Mesenchymal stem cell (in vitro differentiated cells and primary cell): ENCODE data around the gene CYP27B1.

Source experiments
- DNase-seq: peaks from one replicate; pipeline ENCODE4 v3.0.0-alpha.2; 2013
- H2AFZ ChIP-seq: one replicate; pipeline ENCODE4 v1.6.1; 2013; ENCODE audit warnings: low read depth, mild to moderate bottlenecking, control low read depth, inconsistent platforms, low read length, moderate library complexity
- H2AK5ac ChIP-seq: 2 replicates; pipeline ENCODE4 v1.6.1; 2013; ENCODE audit warnings: low read length, moderate library complexity, mild to moderate bottlenecking, inconsistent platforms; ENCODE audit not compliant: severe bottlenecking
- H2BK120ac ChIP-seq: one replicate; pipeline ENCODE4 v1.6.1; 2013; ENCODE audit warnings: low read depth, mild to moderate bottlenecking, inconsistent platforms, low read length, moderate library complexity
- H2BK12ac ChIP-seq, 2 experiments: one replicate each; pipeline ENCODE4 v1.6.1; 2013; ENCODE audit warnings: inconsistent platforms in 2 of 2, low read length in 2 of 2, mild to moderate bottlenecking in 2 of 2, moderate library complexity in 2 of 2, control low read depth in 1 of 2
- H2BK15ac ChIP-seq: one replicate; pipeline ENCODE4 v1.6.1; 2013; ENCODE audit warnings: mild to moderate bottlenecking, low read depth, inconsistent platforms; ENCODE audit not compliant: poor library complexity, severe bottlenecking
- H2BK5ac ChIP-seq: 2 replicates; pipeline ENCODE4 v1.6.1; 2013; ENCODE audit warnings: low read depth, mild to moderate bottlenecking, low read length, control low read depth, inconsistent platforms; ENCODE audit not compliant: poor library complexity, severe bottlenecking
- H3K14ac ChIP-seq, 2 experiments: one replicate each; pipeline ENCODE4 v1.6.1; 2013; ENCODE audit warnings: inconsistent platforms in 2 of 2, low read length in 2 of 2, control low read depth in 1 of 2, mild to moderate bottlenecking in 1 of 2, moderate library complexity in 1 of 2
- H3K18ac ChIP-seq, 2 experiments: one replicate each; pipeline ENCODE4 v1.6.1; 2013; ENCODE audit warnings: inconsistent platforms in 2 of 2, low read length in 2 of 2, control low read depth in 1 of 2, low read depth in 1 of 2, mild to moderate bottlenecking in 1 of 2
- H3K23ac ChIP-seq, 2 experiments: one replicate each; pipeline ENCODE4 v1.6.1; 2013; ENCODE audit warnings: inconsistent platforms in 2 of 2, low read length in 2 of 2, mild to moderate bottlenecking in 2 of 2, moderate library complexity in 2 of 2, control low read depth in 1 of 2
- H3K27ac ChIP-seq: 2 replicates; pipeline ENCODE4 v1.5.1; 2013; ENCODE audit warnings: mild to moderate bottlenecking, moderate library complexity, low read length, control low read depth, inconsistent platforms; ENCODE audit not compliant: poor library complexity, severe bottlenecking
- H3K27me3 ChIP-seq, 2 experiments: 2 replicates each; pipeline versions ENCODE4 v1.6.1 to v1.7.0; 2013; ENCODE audit warnings: low read length in 2 of 2, mild to moderate bottlenecking in 2 of 2, moderate library complexity in 2 of 2, control low read depth in 1 of 2, inconsistent platforms in 1 of 2; ENCODE audit not compliant: control insufficient read depth in 1 of 2, insufficient read depth in 1 of 2
- H3K36me3 ChIP-seq, 2 experiments: 2 replicates each; pipeline versions ENCODE4 v1.6.1 to v1.7.0; 2013; ENCODE audit warnings: low read length in 2 of 2, control low read depth in 1 of 2, inconsistent platforms in 1 of 2, low read depth in 1 of 2, mild to moderate bottlenecking in 1 of 2; ENCODE audit not compliant: insufficient read depth in 2 of 2, control insufficient read depth in 1 of 2
- H3K4ac ChIP-seq, 2 experiments: one replicate each; pipeline ENCODE4 v1.6.1; 2013; ENCODE audit warnings: inconsistent platforms in 2 of 2, low read length in 2 of 2, mild to moderate bottlenecking in 2 of 2, moderate library complexity in 2 of 2, control low read depth in 1 of 2, low read depth in 1 of 2
- H3K4me1 ChIP-seq: 2 replicates; pipeline ENCODE4 v1.6.1; 2013; ENCODE audit warnings: low read depth, low read length, control low read depth; ENCODE audit not compliant: control insufficient read depth, insufficient read depth
- H3K4me2 ChIP-seq: 2 replicates; pipeline ENCODE4 v1.6.1; 2013; ENCODE audit warnings: low read length, mild to moderate bottlenecking, inconsistent platforms; ENCODE audit not compliant: poor library complexity, severe bottlenecking
- H3K4me3 ChIP-seq, 2 experiments: 2 replicates each; pipeline versions ENCODE4 v1.5.1 to v1.7.0; 2013; ENCODE audit warnings: low read length in 2 of 2, mild to moderate bottlenecking in 2 of 2, control low read depth in 1 of 2, low read depth in 1 of 2; ENCODE audit not compliant: insufficient read depth in 1 of 2
- H3K79me1 ChIP-seq: replicated peaks from 2 replicates; pipeline ENCODE4 v1.6.1; 2013; ENCODE audit warnings: mild to moderate bottlenecking, control low read depth, low read length, inconsistent platforms; ENCODE audit not compliant: poor library complexity, severe bottlenecking
- H3K9ac ChIP-seq: 2 replicates; pipeline ENCODE4 v1.7.0; 2013; ENCODE audit warnings: mild to moderate bottlenecking, low read length, moderate library complexity
- H3K9me3 ChIP-seq: 2 replicates; pipeline ENCODE4 v1.7.0; 2013; ENCODE audit warnings: mild to moderate bottlenecking, low read length; ENCODE audit not compliant: control insufficient read depth
- H4K8ac ChIP-seq: one replicate; pipeline ENCODE4 v1.6.1; 2013; ENCODE audit warnings: inconsistent platforms, mild to moderate bottlenecking, low read length, moderate library complexity
- H4K91ac ChIP-seq: one replicate; pipeline ENCODE4 v1.6.1; 2013; ENCODE audit warnings: mild to moderate bottlenecking, low read length, inconsistent platforms
- WGBS: methylation state at CpG from one replicate; pipeline ENCODE4 v1.1.7; 2013; ENCODE audit warnings: mixed read lengths; 5-methylcytosine and 5-hydroxymethylcytosine counted together

CYP27B1 gene

GRCh38 chr12:57737467-57738460 is 29.1 kb downstream of the CYP27B1 start:
- no peak overlapping the region for H3K9ac ChIP-seq
- no peak overlapping the region for H3K18ac ChIP-seq
- peak; percentile 41 for DNase-seq
- no peak overlapping the region for H3K4ac ChIP-seq
- H2AFZ ChIP-seq, result no peak overlapping the region
- H2BK5ac ChIP-seq, result no peak overlapping the region
- H4K91ac ChIP-seq, result no peak overlapping the region
- no peaks in the 10 kb centered on the region for H3K79me1 ChIP-seq
- 3% methylated on average over 77 of the region's 110 CpGs for WGBS
- no peak overlapping the region for H3K14ac ChIP-seq
- H2AK5ac ChIP-seq, result no peak overlapping the region
- H3K27me3 ChIP-seq, result peaks cover 89 to 91% of the 10 kb centered on the region in 2 experiments
- no peak overlapping the region for H2BK120ac ChIP-seq
- H2BK12ac ChIP-seq, result no peak overlapping the region
- H3K4me3 ChIP-seq, result peak overlapping the region; percentile 3 to 29
- H2BK15ac ChIP-seq, result no peak overlapping the region
- no peaks in the 10 kb centered on the region for H3K36me3 ChIP-seq
- peak overlapping the region; percentile 79 for H3K4me2 ChIP-seq
- no peaks in the 10 kb centered on the region for H3K9me3 ChIP-seq
- peaks cover 26% of the 10 kb centered on the region for H3K4me1 ChIP-seq
- no peak overlapping the region for H4K8ac ChIP-seq
- peak overlapping the region in 1 of 2 experiments; percentile 27 for H3K23ac ChIP-seq
- no peak overlapping the region for H3K27ac ChIP-seq

- Histone ChIP-seq H3K18ac (no peak overlapping the region), H3K27ac (no peak overlapping the region), H3K36me3 (no peaks in the 10 kb centered on the region), H2BK15ac (no peak overlapping the region), H3K4me3 (peak overlapping the region in 1 of 2 experiments; percentile 44), H2BK12ac (no peak overlapping the region), H4K91ac (no peak overlapping the region), H4K8ac (no peak overlapping the region), H2BK120ac (no peak overlapping the region), H3K4me1 (peaks cover 26% of the 10 kb centered on the region), H3K4ac (no peak overlapping the region), H2BK5ac (no peak overlapping the region), H2AFZ (no peak overlapping the region), H3K79me1 (no peaks in the 10 kb centered on the region), H3K14ac (no peak overlapping the region), H3K23ac (peak overlapping the region in 1 of 2 experiments; percentile 75), H3K27me3 (peaks cover 91 to 93% of the 10 kb centered on the region in 2 experiments), H3K4me2 (peak overlapping the region; percentile 72), H3K9me3 (no peaks in the 10 kb centered on the region), H3K9ac (no peak overlapping the region), H2AK5ac (no peak overlapping the region)
- WGBS, result 2% methylated on average over 22 of the region's 31 CpGs
- DNase-seq, result no peak
Observed at GRCh38 chr12:57736741-57737466, 30.0 kb downstream of the CYP27B1 start.

- H2BK120ac ChIP-seq, result no peak overlapping the region
- peak overlapping the region in 1 of 2 experiments; percentile 75 for H3K23ac ChIP-seq
- H3K14ac ChIP-seq, result no peak overlapping the region
- H4K91ac ChIP-seq, result no peak overlapping the region
- WGBS, result 2% methylated on average over 35 of the region's 49 CpGs
- H3K18ac ChIP-seq, result no peak overlapping the region
- H3K27ac ChIP-seq, result no peak overlapping the region
- H3K9ac ChIP-seq, result peak overlapping the region; percentile 5
- H4K8ac ChIP-seq, result no peak overlapping the region
- no peak overlapping the region for H3K4ac ChIP-seq
- H3K9me3 ChIP-seq, result no peaks in the 10 kb centered on the region
- H2AFZ ChIP-seq, result no peak overlapping the region
- H3K4me1 ChIP-seq, result peaks cover 26% of the 10 kb centered on the region
- H3K4me3 ChIP-seq, result peak overlapping the region in 1 of 2 experiments; percentile 44
- H3K4me2 ChIP-seq, result peak overlapping the region; percentile 72
- no peaks in the 10 kb centered on the region for H3K36me3 ChIP-seq
- no peak overlapping the region for H2BK12ac ChIP-seq
- no peak overlapping the region for H2BK15ac ChIP-seq
- no peak overlapping the region for H2BK5ac ChIP-seq
- H3K79me1 ChIP-seq, result no peaks in the 10 kb centered on the region
- no peak overlapping the region for H2AK5ac ChIP-seq
- peaks cover 91 to 93% of the 10 kb centered on the region in 2 experiments for H3K27me3 ChIP-seq
- peak; percentile 54 for DNase-seq
Observed at GRCh38 chr12:57735952-57736740, 30.7 kb downstream of the CYP27B1 start.
